22Rv1 (cell line): Measurements from ENCODE around the gene KIRREL3.

Source experiments
- ZFX ChIP-seq: fragments of 450-650 bp; IDR thresholded peaks from 2 replicates; pipeline ENCODE4 v1.6.1; 2017; ENCODE audit warnings: antibody characterized with exemption, borderline replicate concordance
- TF ChIP-seq, protein P1 (sequence below): fragments of 450-650 bp; IDR thresholded peaks from 2 replicates; pipeline ENCODE4 v1.5.1; 2017; ENCODE audit warnings: mild to moderate bottlenecking

- TF ChIP-seq, protein P1, sequence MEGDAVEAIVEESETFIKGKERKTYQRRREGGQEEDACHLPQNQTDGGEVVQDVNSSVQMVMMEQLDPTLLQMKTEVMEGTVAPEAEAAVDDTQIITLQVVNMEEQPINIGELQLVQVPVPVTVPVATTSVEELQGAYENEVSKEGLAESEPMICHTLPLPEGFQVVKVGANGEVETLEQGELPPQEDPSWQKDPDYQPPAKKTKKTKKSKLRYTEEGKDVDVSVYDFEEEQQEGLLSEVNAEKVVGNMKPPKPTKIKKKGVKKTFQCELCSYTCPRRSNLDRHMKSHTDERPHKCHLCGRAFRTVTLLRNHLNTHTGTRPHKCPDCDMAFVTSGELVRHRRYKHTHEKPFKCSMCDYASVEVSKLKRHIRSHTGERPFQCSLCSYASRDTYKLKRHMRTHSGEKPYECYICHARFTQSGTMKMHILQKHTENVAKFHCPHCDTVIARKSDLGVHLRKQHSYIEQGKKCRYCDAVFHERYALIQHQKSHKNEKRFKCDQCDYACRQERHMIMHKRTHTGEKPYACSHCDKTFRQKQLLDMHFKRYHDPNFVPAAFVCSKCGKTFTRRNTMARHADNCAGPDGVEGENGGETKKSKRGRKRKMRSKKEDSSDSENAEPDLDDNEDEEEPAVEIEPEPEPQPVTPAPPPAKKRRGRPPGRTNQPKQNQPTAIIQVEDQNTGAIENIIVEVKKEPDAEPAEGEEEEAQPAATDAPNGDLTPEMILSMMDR: no peak
- no peak for TF ChIP-seq ZFX
Observed at GRCh38 chr11:126755526-126755925, 245.0 kb downstream of the KIRREL3 start.
